Nephron (organoid): ENCODE results near the gene SRD5A3.

Experiments used
- H3K27ac Mint-ChIP-seq, 3 experiments: 2 replicates each; pipeline ENCODE4 v1.8.0; 2020; ENCODE audit warnings: mixed read lengths in 3 of 3, mild to moderate bottlenecking in 2 of 3, moderate library complexity in 1 of 3
- H3K27me3 Mint-ChIP-seq: 2 replicates; pipeline ENCODE4 v1.8.0; 2021; ENCODE audit warnings: low read depth, mild to moderate bottlenecking, moderate library complexity, mixed read lengths
- H3K36me3 Mint-ChIP-seq: 2 replicates; pipeline ENCODE4 v1.8.0; 2020; ENCODE audit warnings: low read depth, mixed read lengths
- H3K4me1 Mint-ChIP-seq: 2 replicates; pipeline ENCODE4 v1.8.0; 2020; ENCODE audit warnings: mixed read lengths
- H3K4me3 Mint-ChIP-seq, 3 experiments: 2 replicates each; pipeline ENCODE4 v1.8.0; 2020; ENCODE audit warnings: mild to moderate bottlenecking in 3 of 3, mixed read lengths in 3 of 3, moderate library complexity in 2 of 3
- H3K9me3 Mint-ChIP-seq: 2 replicates; pipeline ENCODE4 v1.8.0; 2020; ENCODE audit warnings: mixed read lengths
- TF ChIP-seq, protein P1 (sequence below), 3 experiments: fragments of 200-600 bp; sonication (generic); IDR thresholded peaks; one replicate each; pipeline ENCODE4 v1.5.0; 2021; ENCODE audit warnings: antibody characterized with exemption in 3 of 3; ENCODE audit not compliant: unreplicated experiment in 3 of 3

Gene SRD5A3

DNA sequence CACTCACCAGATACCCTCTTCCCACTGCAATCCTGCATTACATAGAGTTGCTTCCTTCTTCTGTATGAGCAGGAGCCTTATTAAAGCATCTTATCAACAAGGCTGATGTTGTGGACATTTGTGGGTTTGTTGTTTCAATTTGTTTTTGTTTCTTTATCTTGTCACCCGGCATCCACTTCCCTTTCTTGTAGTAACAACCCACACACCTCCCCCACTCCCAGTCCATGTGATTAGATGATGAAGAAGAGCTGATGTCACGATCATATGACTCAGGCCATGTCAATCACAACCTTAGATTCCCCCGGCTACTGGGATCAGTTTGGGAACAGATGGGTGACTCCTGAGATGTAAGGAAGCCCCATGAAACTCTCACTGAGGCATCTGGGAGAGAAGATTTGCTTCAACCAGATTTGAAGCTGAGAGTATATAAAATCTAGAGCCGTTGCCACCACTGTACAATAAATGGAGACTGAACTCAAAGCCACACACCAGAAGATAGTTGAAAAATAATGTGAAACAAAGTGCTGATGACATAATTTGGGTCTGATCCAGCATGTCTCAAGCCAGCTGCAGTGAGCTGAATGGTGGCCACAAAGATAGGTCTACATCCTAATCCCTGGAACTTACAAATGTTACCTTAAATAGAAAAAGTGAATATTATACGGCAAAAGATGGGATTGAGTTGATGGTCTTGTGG lies 34.1 kb upstream of the SRD5A3 start:
- H3K36me3 Mint-ChIP-seq = no peaks in the 10 kb centered on the region
- no peaks in the 10 kb centered on the region for H3K9me3 Mint-ChIP-seq
- H3K27ac Mint-ChIP-seq = no peak overlapping the region
- H3K27me3 Mint-ChIP-seq = no peaks in the 10 kb centered on the region
- no peaks in the 10 kb centered on the region for H3K4me1 Mint-ChIP-seq
- TF ChIP-seq, protein P1, sequence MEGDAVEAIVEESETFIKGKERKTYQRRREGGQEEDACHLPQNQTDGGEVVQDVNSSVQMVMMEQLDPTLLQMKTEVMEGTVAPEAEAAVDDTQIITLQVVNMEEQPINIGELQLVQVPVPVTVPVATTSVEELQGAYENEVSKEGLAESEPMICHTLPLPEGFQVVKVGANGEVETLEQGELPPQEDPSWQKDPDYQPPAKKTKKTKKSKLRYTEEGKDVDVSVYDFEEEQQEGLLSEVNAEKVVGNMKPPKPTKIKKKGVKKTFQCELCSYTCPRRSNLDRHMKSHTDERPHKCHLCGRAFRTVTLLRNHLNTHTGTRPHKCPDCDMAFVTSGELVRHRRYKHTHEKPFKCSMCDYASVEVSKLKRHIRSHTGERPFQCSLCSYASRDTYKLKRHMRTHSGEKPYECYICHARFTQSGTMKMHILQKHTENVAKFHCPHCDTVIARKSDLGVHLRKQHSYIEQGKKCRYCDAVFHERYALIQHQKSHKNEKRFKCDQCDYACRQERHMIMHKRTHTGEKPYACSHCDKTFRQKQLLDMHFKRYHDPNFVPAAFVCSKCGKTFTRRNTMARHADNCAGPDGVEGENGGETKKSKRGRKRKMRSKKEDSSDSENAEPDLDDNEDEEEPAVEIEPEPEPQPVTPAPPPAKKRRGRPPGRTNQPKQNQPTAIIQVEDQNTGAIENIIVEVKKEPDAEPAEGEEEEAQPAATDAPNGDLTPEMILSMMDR (IDR thresholded peaks at IDR 0.05; ENCODE audit: unreplicated experiment in 3 of 3) = no peak
- no peak overlapping the region for H3K4me3 Mint-ChIP-seq

DNA sequence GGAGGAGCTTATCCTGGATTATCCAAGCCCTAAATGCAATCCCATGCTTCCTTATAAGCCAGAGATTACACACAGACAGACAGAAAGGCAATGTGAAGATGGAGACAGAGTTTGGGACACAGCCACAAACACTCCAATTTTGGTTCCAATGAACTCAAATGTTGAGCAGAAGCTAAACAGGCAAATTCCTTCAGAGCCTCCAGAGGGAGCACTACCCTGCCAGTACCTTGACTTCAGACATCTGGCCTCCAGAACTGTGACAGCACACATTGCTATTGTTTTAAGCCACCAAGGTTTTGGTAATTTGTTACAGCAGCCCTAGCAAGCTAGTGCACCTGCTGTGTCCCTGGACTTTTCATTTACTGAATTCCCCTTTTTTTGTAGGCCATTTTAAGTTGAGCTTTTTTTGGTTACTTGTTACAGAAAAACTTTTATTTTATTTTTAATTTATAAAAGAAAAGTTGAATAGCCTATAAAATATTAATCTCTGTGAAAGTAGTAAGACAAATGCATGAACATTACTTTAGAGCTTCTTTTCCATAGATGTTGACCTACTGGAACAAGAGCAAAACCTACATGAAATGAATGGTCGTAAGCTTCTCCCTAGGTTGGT lies 33.4 kb upstream of the SRD5A3 start:
- Mint-ChIP-seq H3K9me3 (no peaks in the 10 kb centered on the region), H3K4me1 (no peaks in the 10 kb centered on the region), H3K27ac (no peak overlapping the region), H3K27me3 (no peaks in the 10 kb centered on the region), H3K36me3 (no peaks in the 10 kb centered on the region), H3K4me3 (no peak overlapping the region)
- TF ChIP-seq, protein P1 (IDR thresholded peaks at IDR 0.05; ENCODE audit: unreplicated experiment in 3 of 3) = peak; percentile 35 to 37 (median 36)

DNA sequence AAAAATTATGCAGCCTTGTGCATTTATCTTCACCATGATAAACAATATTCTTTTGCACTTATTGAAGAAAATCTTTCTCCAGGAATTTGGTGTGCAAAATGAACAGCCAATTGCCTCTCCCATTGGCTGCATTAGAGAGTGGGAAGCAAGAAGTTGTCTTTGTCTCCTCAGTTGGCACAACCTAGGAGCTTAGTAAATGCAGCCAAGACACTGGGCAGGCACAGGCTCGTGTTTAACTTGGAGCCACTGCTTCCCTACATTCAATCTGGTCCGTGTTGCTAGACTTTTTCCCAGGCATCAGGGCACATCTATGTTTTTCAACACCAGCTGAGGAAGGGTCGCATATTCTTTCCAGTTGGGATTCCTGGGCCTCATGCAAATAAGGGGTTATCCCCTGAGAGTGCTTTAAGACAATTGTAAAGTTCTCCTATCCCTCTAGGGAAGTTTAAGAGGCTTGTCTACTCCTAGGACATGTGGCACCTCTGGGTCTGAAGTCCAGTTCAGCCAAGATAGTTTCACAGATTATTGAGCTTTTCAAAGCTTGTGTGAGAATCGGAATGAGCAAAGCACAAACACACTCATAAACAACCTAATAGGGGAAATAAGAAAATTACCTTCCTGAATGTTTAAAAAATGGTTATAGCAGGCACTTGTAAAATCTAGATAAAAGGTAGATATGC lies 31.8 kb upstream of the SRD5A3 start:
- H3K27me3 Mint-ChIP-seq = no peaks in the 10 kb centered on the region
- TF ChIP-seq, protein P1 (IDR thresholded peaks at IDR 0.05; ENCODE audit: unreplicated experiment in 3 of 3) = no peak
- H3K9me3 Mint-ChIP-seq = no peaks in the 10 kb centered on the region
- H3K4me3 Mint-ChIP-seq = no peak overlapping the region
- H3K36me3 Mint-ChIP-seq = no peaks in the 10 kb centered on the region
- H3K27ac Mint-ChIP-seq = no peak overlapping the region
- peaks cover 13% of the 10 kb centered on the region for H3K4me1 Mint-ChIP-seq

DNA sequence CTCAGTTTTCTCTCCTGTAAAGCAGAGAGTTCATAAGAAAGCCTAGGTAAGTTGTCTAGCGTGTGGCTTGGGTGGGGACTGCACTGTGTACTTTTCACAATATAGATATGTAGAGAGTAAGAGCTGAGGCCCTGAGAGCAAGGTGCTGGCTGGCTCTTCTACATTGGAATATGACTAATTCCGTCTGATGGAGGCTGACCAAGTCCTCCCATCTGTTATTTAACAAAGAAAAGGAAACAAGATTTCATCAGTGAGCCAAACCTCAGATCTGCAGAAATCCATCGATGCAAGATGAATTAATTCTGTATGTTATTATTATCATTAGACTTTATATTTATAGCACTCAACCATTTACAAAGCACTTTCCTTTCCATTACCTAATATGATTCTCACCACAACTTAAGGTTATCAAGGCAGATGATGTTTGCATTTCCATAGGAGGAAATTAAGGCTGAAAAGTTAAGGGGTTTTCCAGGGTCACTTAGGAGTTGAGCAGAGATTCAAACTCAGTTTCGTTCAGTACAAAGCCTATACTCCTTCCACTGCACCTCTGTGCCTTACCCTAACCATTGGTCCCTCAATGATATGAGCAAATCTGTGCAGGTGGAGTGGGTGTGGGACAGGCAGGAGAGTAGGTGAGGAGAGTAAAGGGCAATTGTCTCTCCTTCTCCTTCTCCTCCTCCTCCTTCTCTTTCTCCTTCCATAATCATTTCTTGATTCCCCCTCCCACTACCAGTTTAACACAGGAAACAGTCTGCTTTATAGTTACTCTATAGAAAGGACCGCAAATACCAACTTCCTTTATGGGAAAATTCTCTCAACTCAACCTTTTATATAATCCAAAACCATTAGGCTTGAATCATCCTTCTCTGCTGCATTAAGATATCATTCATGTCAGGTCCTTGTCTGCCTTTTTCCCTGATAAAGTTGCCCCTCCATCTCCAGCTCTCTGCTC lies 27.6 kb upstream of the SRD5A3 start:
- TF ChIP-seq, protein P1 (IDR thresholded peaks at IDR 0.05; ENCODE audit: unreplicated experiment in 3 of 3) = no peak
- Mint-ChIP-seq H3K27me3 (no peaks in the 10 kb centered on the region), H3K9me3 (no peaks in the 10 kb centered on the region)

DNA sequence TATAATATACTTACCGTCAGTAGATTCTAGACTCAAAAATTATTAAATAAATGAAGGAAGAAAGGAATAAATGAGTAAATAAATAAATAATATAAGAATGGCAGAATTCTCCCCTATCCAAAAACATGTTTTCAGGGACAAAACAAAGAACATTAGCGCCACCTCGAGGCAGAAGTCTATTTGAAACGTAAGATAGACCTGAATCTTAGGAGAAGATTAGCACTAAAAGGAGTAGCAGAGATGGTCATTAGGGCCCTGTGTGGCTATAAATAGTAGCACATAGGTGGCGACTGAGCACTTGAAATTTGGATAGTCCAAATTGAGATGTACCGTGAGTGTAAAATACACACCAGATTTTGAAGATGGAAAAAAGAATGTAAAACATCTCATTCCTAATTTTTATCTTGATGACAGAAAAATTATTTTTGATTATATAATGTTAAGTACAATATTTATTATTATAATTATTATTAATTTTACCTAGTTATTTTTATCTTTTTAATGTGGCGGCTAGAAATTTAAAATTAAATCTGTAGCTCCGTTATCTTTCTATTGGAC lies 24.3 kb upstream of the SRD5A3 start:
- peaks cover 20% of the 10 kb centered on the region for H3K4me1 Mint-ChIP-seq
- H3K9me3 Mint-ChIP-seq = no peaks in the 10 kb centered on the region
- no peak overlapping the region for H3K4me3 Mint-ChIP-seq
- TF ChIP-seq, protein P1 (IDR thresholded peaks at IDR 0.05; ENCODE audit: unreplicated experiment in 3 of 3) = peak; percentile 66 to 77 (median 74)
- no peak overlapping the region for H3K27ac Mint-ChIP-seq
- H3K27me3 Mint-ChIP-seq = no peaks in the 10 kb centered on the region
- H3K36me3 Mint-ChIP-seq = no peaks in the 10 kb centered on the region

More for the DNA sequence above, 27.6 kb upstream of the SRD5A3 start:
- Mint-ChIP-seq H3K36me3 (no peaks in the 10 kb centered on the region), H3K4me1 (peaks cover 20% of the 10 kb centered on the region), H3K4me3 (no peak overlapping the region), H3K27ac (peak overlapping the region in 2 of 3 experiments; percentile 47 to 79)
